ENCODE measurements around the gene TFPI.

GRCh38 chr2:187499941-187500532 is 54.2 kb downstream of the TFPI start:
- TF ChIP-seq EZH2 (IDR thresholded peaks at IDR 0.05) (no peak), POLR2AphosphoS5 (IDR thresholded peaks at IDR 0.05; ENCODE audit: borderline replicate concordance, low read depth, low read length) (no peak)
